ENCODE measurements around the gene ACSS1. TPM values are rescaled to one million over a fixed set of nuclear protein-coding genes. Genes with fewer than 3 reads are reported as not detected.

The ACSS1 gene
- total RNA-seq, 4 donors from 2014 or later, result 5.8 to 23.5 (median 11.1) TPM

GRCh38 chr20:25048519-25048952, 9.4 kb downstream of the ACSS1 start:
- Histone ChIP-seq H3K4me1 (peaks cover 41 to 96% (median 56%) of the 10 kb centered on the region in 3 donors), H3K36me3 (peaks cover 0 to 32% (median 7%) of the 10 kb centered on the region in 3 donors), H3K27ac (peak overlapping the region in 2 of 4 donors; percentile 74 to 96), H3K9me3 (no peaks in the 10 kb centered on the region), H3K4me3 (no peak overlapping the region), H3K27me3 (no peaks in the 10 kb centered on the region)
- TF ChIP-seq POLR2A (IDR thresholded peaks at IDR 0.05) (no peak), CTCF (IDR thresholded peaks at IDR 0.05) (no peak)
- no peak for DNase-seq
- 58% methylated on average over 3 to 4 of the region's 8 CpGs for WGBS, 2 donors
- intact Hi-C loops (cut with DNase I), result no loop called here

GRCh38 chr20:25047766-25048165, 10.2 kb downstream of the ACSS1 start:
- H3K27ac ChIP-seq, result peak overlapping the region in 3 of 4 donors; percentile 46 to 96 (median 74)
- no peak for TF ChIP-seq POLR2A (IDR thresholded peaks at IDR 0.05)
- no peak for TF ChIP-seq CTCF (IDR thresholded peaks at IDR 0.05)
- H3K27me3 ChIP-seq, result no peaks in the 10 kb centered on the region
- no peaks in the 10 kb centered on the region for H3K9me3 ChIP-seq
- intact Hi-C loops (cut with DNase I), result no loop called here
- H3K4me1 ChIP-seq, result peaks cover 41 to 96% (median 61%) of the 10 kb centered on the region in 3 donors
- peaks cover 0 to 32% (median 7%) of the 10 kb centered on the region in 3 donors for H3K36me3 ChIP-seq
- DNase-seq, result no peak
- H3K4me3 ChIP-seq, result no peak overlapping the region
- 68 to 83% methylated on average over 8 to 10 of the region's 13 CpGs for WGBS, 2 donors

GRCh38 chr20:25046736-25047666, 10.9 kb downstream of the ACSS1 start:
- Histone ChIP-seq H3K4me3 (no peak overlapping the region), H3K36me3 (peaks cover 0 to 32% (median 7%) of the 10 kb centered on the region in 3 donors), H3K9me3 (no peaks in the 10 kb centered on the region), H3K27ac (peak overlapping the region in 3 of 4 donors; percentile 32 to 96 (median 64)), H3K4me1 (peaks cover 41 to 96% (median 61%) of the 10 kb centered on the region in 3 donors), H3K27me3 (no peaks in the 10 kb centered on the region)
- no peak for DNase-seq
- 79 to 91% methylated on average over 10 to 19 of the region's 21 CpGs for WGBS, 2 donors
- TF ChIP-seq POLR2A (IDR thresholded peaks at IDR 0.05), result no peak
- TF ChIP-seq CTCF (IDR thresholded peaks at IDR 0.05), result no peak
- intact Hi-C loops (cut with DNase I), result no loop called here

- DNase-seq, result no peak
- peaks cover 0 to 32% (median 7%) of the 10 kb centered on the region in 3 donors for H3K36me3 ChIP-seq
- no peaks in the 10 kb centered on the region for H3K27me3 ChIP-seq
- H3K27ac ChIP-seq, result peak overlapping the region in 2 of 4 donors; percentile 10 to 64
- no peak for TF ChIP-seq POLR2A (IDR thresholded peaks at IDR 0.05)
- TF ChIP-seq CTCF (IDR thresholded peaks at IDR 0.05), result no peak
- no peaks in the 10 kb centered on the region for H3K9me3 ChIP-seq
- H3K4me1 ChIP-seq, result peaks cover 48 to 96% (median 60%) of the 10 kb centered on the region in 3 donors
- WGBS, 2 donors, result 68 to 87% methylated on average over 5 to 13 of the region's 14 CpGs
- intact Hi-C loops (cut with DNase I), result no loop called here
- H3K4me3 ChIP-seq, result no peak overlapping the region
Measured at GRCh38 chr20:25046181-25046641, 11.7 kb downstream of the ACSS1 start.

GRCh38 chr20:25045343-25045712, 12.6 kb downstream of the ACSS1 start:
- DNase-seq, result no peak
- Histone ChIP-seq H3K27ac (peak overlapping the region in 2 of 4 donors; percentile 2 to 36), H3K4me3 (no peak overlapping the region), H3K36me3 (peaks cover 0 to 32% (median 7%) of the 10 kb centered on the region in 3 donors), H3K27me3 (no peaks in the 10 kb centered on the region), H3K4me1 (peaks cover 54 to 96% (median 61%) of the 10 kb centered on the region in 3 donors), H3K9me3 (no peaks in the 10 kb centered on the region)
- TF ChIP-seq POLR2A (IDR thresholded peaks at IDR 0.05) (no peak), CTCF (IDR thresholded peaks at IDR 0.05) (no peak)
- WGBS, 2 donors, result 50 to 56% methylated on average over 3 to 7 of the region's 9 CpGs
- intact Hi-C loops (cut with DNase I), result no loop called here
